NOMO-1 treated with dmso at 0.1 percent for 144 hours (cell line): ENCODE data around the gene FAM240A.
"Not testable (repeated sequence)": the region's sequence is repeated elsewhere in the genome, so short reads cannot be mapped to it uniquely, and the experiment has no call there.

Experiments
- DNase-seq: peaks from one replicate; lab custom pipeline; 2025; ENCODE audit not compliant: unreplicated experiment; lab: John Stamatoyannopoulos, UW

FAM240A gene

GRCh38 chr3:46586738-46587246, 25.5 kb upstream of the FAM240A start:
- no peak for DNase-seq

- DNase-seq, result not testable (repeated sequence)
These were observed 25.1 kb upstream of the FAM240A start for GRCh38 chr3:46587268-46587667.

- DNase-seq, result no peak
These were observed 19.0 kb upstream of the FAM240A start for GRCh38 chr3:46593274-46593862.

- no peak for DNase-seq
These were observed 18.3 kb upstream of the FAM240A start for GRCh38 chr3:46593979-46594378.

GRCh38 chr3:46594723-46595122, 17.6 kb upstream of the FAM240A start:
- no peak for DNase-seq

GRCh38 chr3:46595819-46596314, 16.5 kb upstream of the FAM240A start:
- DNase-seq, result no peak

- DNase-seq, result no peak
These were observed 12.7 kb upstream of the FAM240A start for GRCh38 chr3:46599590-46599989.

GRCh38 chr3:46603446-46604046, 8.8 kb upstream of the FAM240A start:
- DNase-seq, result no peak

GRCh38 chr3:46604127-46604526, 8.2 kb upstream of the FAM240A start:
- no peak for DNase-seq

- DNase-seq, result no peak
These were observed 4.7 kb upstream of the FAM240A start for GRCh38 chr3:46607603-46608028.

- no peak for DNase-seq
These were observed 3.1 kb upstream of the FAM240A start for GRCh38 chr3:46609212-46609721.

GRCh38 chr3:46609944-46610722, 2.2 kb upstream of the FAM240A start:
- DNase-seq, result no peak

- no peak for DNase-seq
These were observed 1.1 kb downstream of the FAM240A start for GRCh38 chr3:46613313-46614005.

- no peak for DNase-seq
These were observed 2.1 kb downstream of the FAM240A start for GRCh38 chr3:46614431-46614830.

- no peak for DNase-seq
These were observed 2.9 kb downstream of the FAM240A start for GRCh38 chr3:46615050-46615775.

GRCh38 chr3:46615976-46616375, 3.7 kb downstream of the FAM240A start:
- DNase-seq, result no peak

- DNase-seq, result no peak
These were observed 5.6 kb downstream of the FAM240A start for GRCh38 chr3:46617941-46618340.

- DNase-seq, result no peak
These were observed 7.8 kb downstream of the FAM240A start for GRCh38 chr3:46619845-46620778.

- DNase-seq, result no peak
These were observed 12.2 kb downstream of the FAM240A start for GRCh38 chr3:46624533-46624932.
